ENCODE data around the gene ANK2. TPM values are rescaled to one million over a fixed set of nuclear protein-coding genes. Genes with fewer than 3 reads are reported as not detected.

The ANK2 gene
- total RNA-seq, 1 experiment from 2014 or later = 5.5 TPM

GRCh38 chr4:113186913-113187312, 137.5 kb downstream of the ANK2 start:
- no peaks in the 10 kb centered on the region for H3K36me3 ChIP-seq (ENCODE audit: control insufficient read depth, insufficient read depth, low read length)
- TF ChIP-seq REST (IDR thresholded peaks at IDR 0.05; ENCODE audit: insufficient read depth in 1 of 2, low read depth in 2 of 2, low read length in 1 of 2) (no peak), CTCF (IDR thresholded peaks at IDR 0.05) (no peak), POLR2AphosphoS5 (IDR thresholded peaks at IDR 0.05; ENCODE audit: low read depth, low read length) (no peak), TCF7L2 (IDR thresholded peaks at IDR 0.05; ENCODE audit: low read depth, low read length) (no peak), SIN3A (IDR thresholded peaks at IDR 0.05; ENCODE audit: borderline replicate concordance, insufficient read depth, low read depth, low read length) (no peak)
- POLR2A ChIA-PET = no interaction called here
- no peaks in the 10 kb centered on the region for H3K9me3 ChIP-seq (ENCODE audit: control insufficient read depth, insufficient read depth, low read depth, low read length)
- no peak overlapping the region for H3K4me3 ChIP-seq (ENCODE audit: low read depth in 2 of 2, low read length in 2 of 2)
- no TSS peak for BruUV-seq (replicated peaks)
- H3K27me3 ChIP-seq (ENCODE audit: control insufficient read depth, insufficient read depth, low read length) = no peaks in the 10 kb centered on the region
- intact Hi-C loops (cut with micrococcal nuclease; ENCODE audit: unreplicated experiment) (no loop called here), in situ Hi-C loops (cut with HindIII; ENCODE audit: low pct_unique_long_range_greater_than_20kb, low sequenced_read_pairs) (no loop called here)
- no peak overlapping the region for H3K27ac ChIP-seq (ENCODE audit: low read length)
- CTCF ChIA-PET = no interaction called here
- DNase-seq (ENCODE audit: low read depth, low spot score) (no peak), ATAC-seq (no peak)
- H3K4me1 ChIP-seq (ENCODE audit: control insufficient read depth, insufficient read depth, low read length) = no peaks in the 10 kb centered on the region

GRCh38 chr4:113187358-113187757, 137.9 kb downstream of the ANK2 start:
- no peak for ATAC-seq
- Histone ChIP-seq H3K4me1 (ENCODE audit: control insufficient read depth, insufficient read depth, low read length) (no peaks in the 10 kb centered on the region), H3K9me3 (ENCODE audit: control insufficient read depth, insufficient read depth, low read depth, low read length) (no peaks in the 10 kb centered on the region), H3K27me3 (ENCODE audit: control insufficient read depth, insufficient read depth, low read length) (no peaks in the 10 kb centered on the region), H3K4me3 (ENCODE audit: low read depth in 2 of 2, low read length in 2 of 2) (no peak overlapping the region), H3K27ac (ENCODE audit: low read length) (no peak overlapping the region), H3K36me3 (ENCODE audit: control insufficient read depth, insufficient read depth, low read length) (no peaks in the 10 kb centered on the region)
- intact Hi-C loops (cut with micrococcal nuclease; ENCODE audit: unreplicated experiment) = no loop called here
- in situ Hi-C loops (cut with HindIII; ENCODE audit: low pct_unique_long_range_greater_than_20kb, low sequenced_read_pairs) = no loop called here
- DNase-seq (ENCODE audit: low read depth, low spot score) = no peak
- POLR2A ChIA-PET = no interaction called here
- BruUV-seq (replicated peaks) = no TSS peak
- TF ChIP-seq TCF7L2 (IDR thresholded peaks at IDR 0.05; ENCODE audit: low read depth, low read length) = no peak
- no peak for TF ChIP-seq CTCF (IDR thresholded peaks at IDR 0.05)
- no peak for TF ChIP-seq REST (IDR thresholded peaks at IDR 0.05; ENCODE audit: insufficient read depth in 1 of 2, low read depth in 2 of 2, low read length in 1 of 2)
- TF ChIP-seq SIN3A (IDR thresholded peaks at IDR 0.05; ENCODE audit: borderline replicate concordance, insufficient read depth, low read depth, low read length) = no peak
- CTCF ChIA-PET = no interaction called here

Measured in Panc1 (cell line).